ENCODE results near the gene LRRC45.
"Not testable (repeated sequence)": the region's sequence is repeated elsewhere in the genome, so short reads cannot be mapped to it uniquely, and the experiment has no call there.

Gene LRRC45

DNA sequence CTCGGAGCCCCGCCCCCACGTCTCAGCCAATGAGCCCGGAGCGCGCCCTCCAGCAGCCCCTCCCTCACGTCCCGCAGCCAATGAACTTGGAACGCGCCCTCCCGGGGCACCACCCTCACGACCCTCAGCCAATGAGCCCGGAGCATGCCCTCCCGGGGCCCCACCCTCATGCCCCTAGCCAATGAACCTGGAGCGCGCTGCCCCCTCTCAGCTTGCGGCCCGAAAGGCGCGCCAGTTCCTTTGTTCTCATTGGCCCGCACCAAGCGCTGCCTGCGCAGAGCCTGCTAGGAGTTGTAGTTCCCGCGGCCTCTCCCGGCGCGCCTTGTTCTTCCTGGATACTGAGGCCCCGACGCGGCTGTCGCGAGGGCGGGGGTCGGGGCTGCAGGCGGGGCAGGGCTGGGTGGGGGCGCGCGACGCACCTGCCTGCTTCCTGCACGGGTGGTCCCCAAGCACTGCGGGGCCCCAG lies at the start of gene LRRC45:
TSS of gene LRRC45 (plus strand) at position 325 of the 466 bp plus-strand sequence. CDS start 339 bp downstream, outside the sequence.
- Histone ChIP-seq H3K27me3 (ENCODE audit: control insufficient read depth in 2 of 2, insufficient read depth in 2 of 2, low read length in 2 of 2) (no peaks in the 10 kb centered on the region), H3K9me3 (ENCODE audit: control insufficient read depth in 2 of 2, low read length in 2 of 2) (no peaks in the 10 kb centered on the region), H3K9ac (ENCODE audit: low read depth in 1 of 2, low read length in 2 of 2) (peak within 1 kb of the TSS; percentile 84 to 92), H3K4me1 (ENCODE audit: control insufficient read depth in 2 of 2, insufficient read depth in 2 of 2, low read length in 2 of 2) (peaks cover 23% of the 10 kb centered on the region in 2 donors), H3K27ac (ENCODE audit: low read depth in 2 of 2, low read length in 2 of 2) (peak within 1 kb of the TSS; percentile 76 to 81), H3K36me3 (ENCODE audit: control insufficient read depth in 2 of 2, insufficient read depth in 2 of 2, low read length in 2 of 2) (peaks cover 0 to 3% of the 10 kb centered on the region in 2 donors), H3K4me3 (ENCODE audit: low read length in 2 of 2) (peak within 1 kb of the TSS; percentile 85 to 90)

DNA sequence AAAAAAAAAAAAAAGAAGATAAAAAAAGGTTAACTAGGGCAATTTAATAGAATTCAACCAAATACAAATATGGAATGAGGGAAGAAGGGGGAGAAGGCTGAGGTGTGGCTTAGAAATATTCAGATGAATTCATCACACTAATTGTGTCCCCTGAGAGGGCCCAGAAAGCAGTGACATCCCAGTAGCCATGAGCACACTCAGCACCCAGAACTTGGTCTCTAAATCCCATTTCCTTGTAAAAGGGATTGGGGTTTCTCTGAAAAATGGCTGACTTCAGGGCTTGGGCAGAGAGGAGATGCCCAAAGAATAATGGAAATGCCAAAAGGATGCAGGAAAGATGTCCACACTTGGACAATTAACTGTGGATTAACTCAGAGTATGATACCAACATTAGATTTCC lies 49.7 kb upstream of the LRRC45 start:
- Histone ChIP-seq H3K9ac (ENCODE audit: low read depth in 1 of 2, low read length in 2 of 2) (no peak overlapping the region), H3K27me3 (ENCODE audit: control insufficient read depth in 2 of 2, insufficient read depth in 2 of 2, low read length in 2 of 2) (peaks cover 0 to 11% of the 10 kb centered on the region in 2 donors), H3K4me1 (ENCODE audit: control insufficient read depth in 2 of 2, insufficient read depth in 2 of 2, low read length in 2 of 2) (peaks cover 7 to 10% of the 10 kb centered on the region in 2 donors), H3K36me3 (ENCODE audit: control insufficient read depth in 2 of 2, insufficient read depth in 2 of 2, low read length in 2 of 2) (no peaks in the 10 kb centered on the region), H3K27ac (ENCODE audit: low read depth in 2 of 2, low read length in 2 of 2) (no peak overlapping the region), H3K9me3 (ENCODE audit: control insufficient read depth in 2 of 2, low read length in 2 of 2) (no peaks in the 10 kb centered on the region), H3K4me3 (ENCODE audit: low read length in 2 of 2) (no peak overlapping the region)

DNA sequence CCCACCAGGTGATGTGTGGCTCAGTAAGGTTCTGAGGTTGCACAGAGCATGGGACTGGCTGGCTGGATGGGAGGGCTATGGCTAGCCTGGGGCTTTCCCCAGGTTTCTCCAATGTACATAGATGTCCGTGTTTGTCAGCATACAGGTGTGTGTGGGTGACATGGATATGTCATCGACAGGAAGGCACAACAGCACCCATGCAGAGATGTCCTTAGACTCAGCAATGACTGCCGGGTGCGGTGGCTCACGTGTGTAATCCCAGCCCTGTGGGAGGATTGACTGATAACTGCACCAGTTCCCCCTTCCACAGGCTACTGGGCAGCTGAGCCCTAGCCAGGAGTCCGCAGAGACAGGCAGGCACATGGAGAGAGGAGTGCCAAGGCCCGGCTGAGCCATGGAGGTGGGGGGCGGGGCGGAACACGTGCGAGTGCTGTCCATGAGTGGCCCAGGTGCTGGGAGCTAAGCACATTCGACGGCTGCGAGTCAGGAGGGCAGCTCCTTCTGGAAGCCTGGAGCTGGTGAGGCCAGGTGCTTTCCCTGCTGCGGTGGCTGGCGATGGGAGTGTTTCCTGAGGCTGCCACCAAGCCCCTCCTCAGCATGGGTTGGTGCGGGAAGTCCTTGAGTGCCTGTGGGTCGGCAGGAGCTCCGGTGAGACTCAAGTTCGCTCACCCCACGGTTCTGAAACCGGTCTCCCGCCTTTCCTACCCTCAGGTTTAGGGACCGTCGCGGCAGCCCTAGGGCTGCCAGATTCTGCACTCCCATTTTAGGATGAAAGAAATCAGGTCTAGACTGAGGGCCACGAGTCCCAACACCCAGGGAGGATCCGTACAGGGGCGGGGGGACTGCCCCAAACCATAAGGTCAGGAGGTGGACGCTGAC lies 46.5 kb upstream of the LRRC45 start:
- Histone ChIP-seq H3K27ac (ENCODE audit: low read depth in 2 of 2, low read length in 2 of 2) (peak overlapping the region; percentile 50 to 88), H3K4me1 (ENCODE audit: control insufficient read depth in 2 of 2, insufficient read depth in 2 of 2, low read length in 2 of 2) (peaks cover 10% of the 10 kb centered on the region in 2 donors), H3K9ac (ENCODE audit: low read depth in 1 of 2, low read length in 2 of 2) (peak overlapping the region; percentile 83 to 85)

DNA sequence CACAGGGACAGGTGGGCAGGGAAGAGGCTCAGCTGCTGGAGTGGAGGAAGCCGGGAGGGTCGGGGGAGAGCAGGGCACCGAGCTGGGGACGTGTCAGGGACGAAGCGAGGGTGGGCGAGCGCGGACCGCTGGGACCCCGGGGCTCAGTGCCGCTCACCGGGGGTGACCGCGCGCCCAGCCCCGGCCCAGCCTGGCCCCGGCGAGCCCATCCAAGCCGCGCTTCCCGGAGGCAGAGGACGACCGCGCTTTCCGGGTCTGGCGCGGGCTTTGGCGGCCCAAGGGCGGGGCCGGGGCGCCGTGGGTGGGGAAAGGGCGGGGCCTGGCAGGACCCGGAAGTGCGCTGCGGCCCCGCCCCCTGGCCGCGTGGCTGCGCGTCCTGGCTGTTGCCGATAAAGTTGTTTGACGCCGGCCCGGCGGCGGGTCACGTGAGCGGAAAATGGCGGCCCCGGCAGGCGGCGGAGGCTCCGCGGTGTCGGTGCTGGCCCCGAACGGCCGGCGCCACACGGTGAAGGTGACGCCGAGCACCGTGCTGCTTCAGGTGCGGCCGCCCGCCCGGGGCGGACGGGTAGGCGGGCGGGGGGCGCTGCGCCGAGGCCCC lies 45.8 kb upstream of the LRRC45 start, which contains the start of gene ASPSCR1:
TSS of gene ASPSCR1 (plus strand) at position 419 of the 598 bp plus-strand sequence. CDS start at position 437, 18 bp downstream.
- peak within 1 kb of the TSS; percentile 83 to 84 for H3K4me3 ChIP-seq (ENCODE audit: low read length in 2 of 2)
- peaks cover 0 to 10% of the 10 kb centered on the region in 2 donors for H3K36me3 ChIP-seq (ENCODE audit: control insufficient read depth in 2 of 2, insufficient read depth in 2 of 2, low read length in 2 of 2)
- H3K4me1 ChIP-seq (ENCODE audit: control insufficient read depth in 2 of 2, insufficient read depth in 2 of 2, low read length in 2 of 2), result peaks cover 10% of the 10 kb centered on the region in 2 donors
- no peaks in the 10 kb centered on the region for H3K9me3 ChIP-seq (ENCODE audit: control insufficient read depth in 2 of 2, low read length in 2 of 2)
- peak within 1 kb of the TSS; percentile 83 to 85 for H3K9ac ChIP-seq (ENCODE audit: low read depth in 1 of 2, low read length in 2 of 2)
- H3K27me3 ChIP-seq (ENCODE audit: control insufficient read depth in 2 of 2, insufficient read depth in 2 of 2, low read length in 2 of 2), result no peaks in the 10 kb centered on the region
- H3K27ac ChIP-seq (ENCODE audit: low read depth in 2 of 2, low read length in 2 of 2), result peak within 1 kb of the TSS; percentile 88 to 89

More for the DNA sequence above, 46.5 kb upstream of the LRRC45 start:
- Histone ChIP-seq H3K27me3 (ENCODE audit: control insufficient read depth in 2 of 2, insufficient read depth in 2 of 2, low read length in 2 of 2) (no peaks in the 10 kb centered on the region), H3K4me3 (ENCODE audit: low read length in 2 of 2) (peak overlapping the region; percentile 83 to 84), H3K9me3 (ENCODE audit: control insufficient read depth in 2 of 2, low read length in 2 of 2) (no peaks in the 10 kb centered on the region), H3K36me3 (ENCODE audit: control insufficient read depth in 2 of 2, insufficient read depth in 2 of 2, low read length in 2 of 2) (peaks cover 0 to 8% of the 10 kb centered on the region in 2 donors)

DNA sequence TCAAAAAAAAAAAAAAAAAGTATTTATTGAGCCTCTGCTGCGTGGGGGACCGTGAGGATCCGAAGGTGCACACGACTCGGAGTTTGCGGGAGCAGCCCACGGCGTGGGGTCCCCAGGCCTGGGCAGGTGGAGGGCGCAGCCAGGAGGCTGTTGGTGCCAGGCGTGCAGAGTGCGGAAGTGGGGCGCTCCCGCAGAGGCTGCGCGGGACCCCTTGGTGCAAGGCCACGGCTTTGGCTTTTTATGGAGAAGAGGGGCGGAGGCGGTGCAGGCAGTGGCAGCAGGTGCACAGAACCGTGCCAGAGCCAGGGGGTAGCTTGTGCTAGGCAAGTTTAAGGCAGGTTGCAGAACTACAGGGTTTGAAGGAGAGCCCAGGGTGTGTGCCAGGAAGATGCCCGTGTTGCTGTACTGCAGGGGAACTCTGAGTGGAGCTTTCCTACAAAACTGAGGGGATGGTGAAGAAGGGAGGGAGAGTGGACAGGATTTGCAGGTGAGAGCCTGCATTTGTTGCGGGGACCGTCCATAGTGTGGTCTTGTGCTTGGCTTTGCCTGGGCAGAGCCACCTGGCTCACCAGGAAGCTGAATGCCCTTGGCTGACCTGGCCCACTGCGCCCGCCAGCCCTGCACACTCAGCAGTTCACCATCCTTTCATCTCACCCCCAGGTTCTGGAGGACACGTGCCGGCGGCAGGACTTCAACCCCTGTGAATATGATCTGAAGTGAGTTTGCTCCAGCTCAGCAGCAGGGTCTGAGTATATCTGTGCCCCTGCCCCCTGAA lies 44.4 kb upstream of the LRRC45 start:
- Histone ChIP-seq H3K9me3 (ENCODE audit: control insufficient read depth in 2 of 2, low read length in 2 of 2) (no peaks in the 10 kb centered on the region), H3K36me3 (ENCODE audit: control insufficient read depth in 2 of 2, insufficient read depth in 2 of 2, low read length in 2 of 2) (peaks cover 0 to 10% of the 10 kb centered on the region in 2 donors), H3K4me3 (ENCODE audit: low read length in 2 of 2) (peak overlapping the region in 1 of 2 donors; percentile 81), H3K4me1 (ENCODE audit: control insufficient read depth in 2 of 2, insufficient read depth in 2 of 2, low read length in 2 of 2) (peaks cover 10% of the 10 kb centered on the region in 2 donors), H3K27me3 (ENCODE audit: control insufficient read depth in 2 of 2, insufficient read depth in 2 of 2, low read length in 2 of 2) (no peaks in the 10 kb centered on the region), H3K9ac (ENCODE audit: low read depth in 1 of 2, low read length in 2 of 2) (peak overlapping the region in 1 of 2 donors; percentile 3), H3K27ac (ENCODE audit: low read depth in 2 of 2, low read length in 2 of 2) (no peak overlapping the region)

DNA sequence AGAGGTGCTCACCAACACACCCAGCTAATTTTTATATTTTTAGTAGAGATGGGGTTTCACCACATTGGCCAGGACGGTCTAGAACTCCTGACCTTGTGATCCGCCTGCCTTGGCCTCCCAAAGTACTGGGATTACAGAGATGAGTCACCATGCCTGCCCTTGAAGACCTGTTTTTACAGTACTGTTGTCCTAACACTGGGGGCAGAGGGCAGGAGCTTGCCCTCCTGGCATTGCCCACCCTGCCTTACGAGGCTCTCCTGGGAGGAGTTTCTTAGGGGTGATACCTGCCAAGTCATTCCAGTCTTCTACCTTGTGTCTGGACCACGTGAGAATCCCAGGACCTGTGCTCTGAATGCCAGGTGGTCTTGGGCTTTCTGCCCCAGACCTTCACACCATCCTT lies 43.0 kb upstream of the LRRC45 start:
- H3K27me3 ChIP-seq (ENCODE audit: control insufficient read depth in 2 of 2, insufficient read depth in 2 of 2, low read length in 2 of 2), result no peaks in the 10 kb centered on the region
- H3K4me1 ChIP-seq (ENCODE audit: control insufficient read depth in 2 of 2, insufficient read depth in 2 of 2, low read length in 2 of 2), result peaks cover 10% of the 10 kb centered on the region in 2 donors
- H3K36me3 ChIP-seq (ENCODE audit: control insufficient read depth in 2 of 2, insufficient read depth in 2 of 2, low read length in 2 of 2), result peaks cover 4 to 14% of the 10 kb centered on the region in 2 donors
- H3K9me3 ChIP-seq (ENCODE audit: control insufficient read depth in 2 of 2, low read length in 2 of 2), result no peaks in the 10 kb centered on the region
- no peak overlapping the region for H3K27ac ChIP-seq (ENCODE audit: low read depth in 2 of 2, low read length in 2 of 2)
- H3K9ac ChIP-seq (ENCODE audit: low read depth in 1 of 2, low read length in 2 of 2), result no peak overlapping the region
- no peak overlapping the region for H3K4me3 ChIP-seq (ENCODE audit: low read length in 2 of 2)

DNA sequence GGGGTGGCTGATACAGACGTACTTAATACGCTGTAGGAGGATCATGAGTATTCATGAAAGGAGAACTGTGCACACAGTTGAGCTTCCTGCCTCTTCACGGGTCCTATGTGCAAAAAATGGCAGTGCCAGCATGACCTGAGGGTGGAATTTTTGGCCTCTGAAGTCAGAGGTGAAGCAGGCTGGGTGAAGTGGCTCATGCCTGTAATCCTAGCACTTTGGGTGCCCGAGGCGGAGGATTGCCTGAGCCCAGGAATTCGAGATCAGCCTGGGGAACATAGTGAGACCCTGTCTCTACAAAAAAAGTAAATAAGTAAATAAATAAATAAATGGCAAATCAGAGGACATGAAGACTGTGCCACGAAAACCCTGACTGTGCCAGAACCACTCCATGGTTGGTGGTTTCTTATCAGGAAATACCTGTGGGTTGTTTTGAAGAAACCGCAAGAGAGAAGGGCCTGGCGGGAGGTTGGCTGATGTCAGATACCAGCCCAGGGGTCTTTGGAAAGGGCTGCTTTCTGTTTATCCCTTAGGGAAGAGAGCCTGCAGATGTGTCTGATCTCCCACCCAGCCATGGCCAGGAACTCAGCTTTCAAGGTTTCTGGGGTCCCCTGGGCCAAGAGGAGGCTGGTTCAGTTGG lies 42.3 kb upstream of the LRRC45 start:
- Histone ChIP-seq H3K9ac (ENCODE audit: low read depth in 1 of 2, low read length in 2 of 2) (no peak overlapping the region), H3K4me3 (ENCODE audit: low read length in 2 of 2) (no peak overlapping the region), H3K36me3 (ENCODE audit: control insufficient read depth in 2 of 2, insufficient read depth in 2 of 2, low read length in 2 of 2) (peaks cover 10 to 21% of the 10 kb centered on the region in 2 donors), H3K27me3 (ENCODE audit: control insufficient read depth in 2 of 2, insufficient read depth in 2 of 2, low read length in 2 of 2) (no peaks in the 10 kb centered on the region), H3K4me1 (ENCODE audit: control insufficient read depth in 2 of 2, insufficient read depth in 2 of 2, low read length in 2 of 2) (peaks cover 10% of the 10 kb centered on the region in 2 donors), H3K9me3 (ENCODE audit: control insufficient read depth in 2 of 2, low read length in 2 of 2) (no peaks in the 10 kb centered on the region), H3K27ac (ENCODE audit: low read depth in 2 of 2, low read length in 2 of 2) (no peak overlapping the region)

DNA sequence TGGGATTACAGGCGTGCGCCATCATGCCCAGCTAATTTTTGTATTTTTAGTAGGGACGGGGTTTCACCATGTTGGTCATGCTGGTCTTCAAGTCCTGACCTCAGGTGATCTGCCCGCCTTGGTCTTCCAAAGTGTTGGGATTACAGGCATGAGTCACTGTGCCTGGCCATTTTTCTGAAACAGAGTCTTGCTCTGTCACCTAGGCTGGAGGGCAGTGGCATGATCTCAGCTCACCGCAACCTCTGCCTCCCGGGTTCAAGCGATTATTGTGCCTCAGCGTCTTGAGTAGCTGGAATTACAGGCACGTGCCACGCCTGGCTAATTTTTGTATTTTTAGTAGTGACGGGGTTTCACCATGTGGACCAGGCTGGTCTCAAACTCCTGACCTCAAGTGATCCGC lies 41.6 kb upstream of the LRRC45 start:
- not testable (repeated sequence) for H3K4me1 ChIP-seq (ENCODE audit: control insufficient read depth in 2 of 2, insufficient read depth in 2 of 2, low read length in 2 of 2); H3K9me3 ChIP-seq (ENCODE audit: control insufficient read depth in 2 of 2, low read length in 2 of 2); H3K27me3 ChIP-seq (ENCODE audit: control insufficient read depth in 2 of 2, insufficient read depth in 2 of 2, low read length in 2 of 2); H3K27ac ChIP-seq (ENCODE audit: low read depth in 2 of 2, low read length in 2 of 2); H3K4me3 ChIP-seq (ENCODE audit: low read length in 2 of 2); H3K9ac ChIP-seq (ENCODE audit: low read depth in 1 of 2, low read length in 2 of 2)
- peaks cover 15 to 24% of the 10 kb centered on the region in 2 donors for H3K36me3 ChIP-seq (ENCODE audit: control insufficient read depth in 2 of 2, insufficient read depth in 2 of 2, low read length in 2 of 2)

DNA sequence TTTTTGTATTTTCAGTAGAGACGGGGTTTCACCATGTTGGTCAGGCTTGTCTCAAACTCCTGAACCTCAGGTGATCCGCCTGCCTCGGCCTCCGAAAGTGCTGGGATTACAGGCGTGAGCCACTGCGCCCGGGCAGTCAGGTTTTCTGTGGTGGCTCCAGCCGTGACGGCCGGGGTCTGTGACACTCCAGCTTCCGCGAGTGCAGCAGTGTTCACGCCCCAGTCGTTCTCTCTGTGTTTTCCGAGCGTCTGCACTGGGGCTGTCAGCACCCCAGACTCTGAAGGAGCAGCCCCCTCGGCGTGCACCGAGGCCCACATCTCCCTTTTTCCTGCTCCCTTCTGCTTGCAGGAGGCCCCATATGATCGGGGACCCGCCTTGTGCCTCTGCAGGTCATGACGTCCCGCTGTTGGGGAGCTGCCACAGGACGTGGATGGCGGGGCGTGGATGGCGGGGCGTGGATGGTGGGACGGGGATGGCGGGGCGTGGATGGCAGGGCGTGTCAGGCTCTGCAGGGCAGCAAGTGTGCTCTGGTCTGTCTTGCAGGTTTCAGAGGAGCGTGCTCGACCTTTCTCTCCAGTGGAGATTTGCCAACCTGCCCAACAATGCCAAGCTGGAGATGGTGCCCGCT lies 40.0 kb upstream of the LRRC45 start:
- H3K27me3 ChIP-seq (ENCODE audit: control insufficient read depth in 2 of 2, insufficient read depth in 2 of 2, low read length in 2 of 2), result no peaks in the 10 kb centered on the region
- peaks cover 17 to 24% of the 10 kb centered on the region in 2 donors for H3K36me3 ChIP-seq (ENCODE audit: control insufficient read depth in 2 of 2, insufficient read depth in 2 of 2, low read length in 2 of 2)
- H3K9me3 ChIP-seq (ENCODE audit: control insufficient read depth in 2 of 2, low read length in 2 of 2), result no peaks in the 10 kb centered on the region

More for the DNA sequence above, 40.0 kb upstream of the LRRC45 start:
- H3K9ac ChIP-seq (ENCODE audit: low read depth in 1 of 2, low read length in 2 of 2), result no peak overlapping the region
- H3K4me1 ChIP-seq (ENCODE audit: control insufficient read depth in 2 of 2, insufficient read depth in 2 of 2, low read length in 2 of 2), result peaks cover 3 to 4% of the 10 kb centered on the region in 2 donors
- no peak overlapping the region for H3K27ac ChIP-seq (ENCODE audit: low read depth in 2 of 2, low read length in 2 of 2)
- H3K4me3 ChIP-seq (ENCODE audit: low read length in 2 of 2), result no peak overlapping the region
